ENCODE data around the gene FAM120B.

FAM120B gene

GRCh38 chr6:170276369-170277057 lies 30.0 kb upstream of the FAM120B start:
- peaks cover 21% of the 10 kb centered on the region for H3K27me3 Mint-ChIP-seq

GRCh38 chr6:170277893-170278742 lies 28.4 kb upstream of the FAM120B start:
- Mint-ChIP-seq H3K4me1 (peaks cover 27% of the 10 kb centered on the region), H3K9me3 (no peaks in the 10 kb centered on the region), H3K36me3 (ENCODE audit: insufficient read depth) (peaks cover 9% of the 10 kb centered on the region), H3K4me3 (no peak overlapping the region), H3K27me3 (peaks cover 15% of the 10 kb centered on the region), H3K27ac (ENCODE audit: low read depth) (no peak overlapping the region)
- no peak for DNase-seq (ENCODE audit: low spot score in 2 of 2)
- ATAC-seq (replicated peaks; ENCODE audit: extremely low read depth, poor library complexity, severe bottlenecking) = no peak

More at GRCh38 chr6:170276369-170277057, 30.0 kb upstream of the FAM120B start:
- H3K9me3 Mint-ChIP-seq = no peaks in the 10 kb centered on the region
- peaks cover 15% of the 10 kb centered on the region for H3K36me3 Mint-ChIP-seq (ENCODE audit: insufficient read depth)
- peaks cover 36% of the 10 kb centered on the region for H3K4me1 Mint-ChIP-seq
- DNase-seq (ENCODE audit: low spot score in 2 of 2) = no peak
- no peak for ATAC-seq (replicated peaks; ENCODE audit: extremely low read depth, poor library complexity, severe bottlenecking)
- no peak overlapping the region for H3K4me3 Mint-ChIP-seq
- H3K27ac Mint-ChIP-seq (ENCODE audit: low read depth) = peak overlapping the region; percentile 59

GRCh38 chr6:170278743-170279094 lies 27.8 kb upstream of the FAM120B start:
- Mint-ChIP-seq H3K4me3 (no peak overlapping the region), H3K27me3 (peaks cover 11% of the 10 kb centered on the region), H3K27ac (ENCODE audit: low read depth) (no peak overlapping the region), H3K4me1 (peaks cover 23% of the 10 kb centered on the region), H3K36me3 (ENCODE audit: insufficient read depth) (peaks cover 9% of the 10 kb centered on the region), H3K9me3 (no peaks in the 10 kb centered on the region)
- DNase-seq (ENCODE audit: low spot score in 2 of 2) (no peak), ATAC-seq (replicated peaks; ENCODE audit: extremely low read depth, poor library complexity, severe bottlenecking) (no peak)

- peak overlapping the region; percentile 77 for H3K27ac Mint-ChIP-seq (ENCODE audit: low read depth)
- DNase-seq (ENCODE audit: low spot score in 2 of 2) (no peak), ATAC-seq (replicated peaks; ENCODE audit: extremely low read depth, poor library complexity, severe bottlenecking) (no peak)
- H3K36me3 Mint-ChIP-seq (ENCODE audit: insufficient read depth) = peaks cover 9% of the 10 kb centered on the region
- peak overlapping the region; percentile 72 for H3K4me3 Mint-ChIP-seq
- no peaks in the 10 kb centered on the region for H3K9me3 Mint-ChIP-seq
- peaks cover 6% of the 10 kb centered on the region for H3K27me3 Mint-ChIP-seq
- H3K4me1 Mint-ChIP-seq = peaks cover 21% of the 10 kb centered on the region
Observed at GRCh38 chr6:170279426-170279825, 27.1 kb upstream of the FAM120B start.

- Mint-ChIP-seq H3K27me3 (peaks cover 10% of the 10 kb centered on the region), H3K9me3 (no peaks in the 10 kb centered on the region), H3K36me3 (ENCODE audit: insufficient read depth) (peaks cover 9% of the 10 kb centered on the region), H3K27ac (ENCODE audit: low read depth) (peak overlapping the region; percentile 77), H3K4me1 (peaks cover 21% of the 10 kb centered on the region), H3K4me3 (peak overlapping the region; percentile 72)
- DNase-seq (ENCODE audit: low spot score in 2 of 2) (peak in 1 of 2 donors; percentile 58), ATAC-seq (replicated peaks; ENCODE audit: extremely low read depth, poor library complexity, severe bottlenecking) (peak; percentile 87)
Observed at GRCh38 chr6:170279977-170280688, 26.4 kb upstream of the FAM120B start.

GRCh38 chr6:170280689-170281045 lies 25.9 kb upstream of the FAM120B start:
- Mint-ChIP-seq H3K4me3 (peak overlapping the region; percentile 72), H3K36me3 (ENCODE audit: insufficient read depth) (peaks cover 9% of the 10 kb centered on the region), H3K27ac (ENCODE audit: low read depth) (peak overlapping the region; percentile 77), H3K27me3 (peaks cover 15% of the 10 kb centered on the region), H3K9me3 (no peaks in the 10 kb centered on the region), H3K4me1 (peaks cover 21% of the 10 kb centered on the region)
- ATAC-seq (replicated peaks; ENCODE audit: extremely low read depth, poor library complexity, severe bottlenecking) (peak; percentile 79), DNase-seq (ENCODE audit: low spot score in 2 of 2) (no peak)

GRCh38 chr6:170281331-170282292 lies 24.9 kb upstream of the FAM120B start:
- no peak overlapping the region for H3K27ac Mint-ChIP-seq (ENCODE audit: low read depth)
- DNase-seq (ENCODE audit: low spot score in 2 of 2) = no peak
- peaks cover 25% of the 10 kb centered on the region for H3K27me3 Mint-ChIP-seq
- H3K4me3 Mint-ChIP-seq = peak overlapping the region; percentile 72
- H3K9me3 Mint-ChIP-seq = no peaks in the 10 kb centered on the region
- peaks cover 9% of the 10 kb centered on the region for H3K36me3 Mint-ChIP-seq (ENCODE audit: insufficient read depth)
- peaks cover 21% of the 10 kb centered on the region for H3K4me1 Mint-ChIP-seq
- ATAC-seq (replicated peaks; ENCODE audit: extremely low read depth, poor library complexity, severe bottlenecking) = no peak

- DNase-seq (ENCODE audit: low spot score in 2 of 2) (no peak), ATAC-seq (replicated peaks; ENCODE audit: extremely low read depth, poor library complexity, severe bottlenecking) (no peak)
- H3K4me3 Mint-ChIP-seq = no peak overlapping the region
- peaks cover 9% of the 10 kb centered on the region for H3K36me3 Mint-ChIP-seq (ENCODE audit: insufficient read depth)
- H3K27me3 Mint-ChIP-seq = peaks cover 31% of the 10 kb centered on the region
- no peaks in the 10 kb centered on the region for H3K9me3 Mint-ChIP-seq
- H3K27ac Mint-ChIP-seq (ENCODE audit: low read depth) = no peak overlapping the region
- peaks cover 21% of the 10 kb centered on the region for H3K4me1 Mint-ChIP-seq
Observed at GRCh38 chr6:170282512-170283158, 23.9 kb upstream of the FAM120B start.

- Mint-ChIP-seq H3K27me3 (peaks cover 39% of the 10 kb centered on the region), H3K4me3 (no peak overlapping the region), H3K9me3 (no peaks in the 10 kb centered on the region)
Observed at GRCh38 chr6:170283212-170284081, 23.1 kb upstream of the FAM120B start.

GRCh38 chr6:170284126-170284773 lies 22.3 kb upstream of the FAM120B start:
- no peak for DNase-seq (ENCODE audit: low spot score in 2 of 2)
- Mint-ChIP-seq H3K4me3 (no peak overlapping the region), H3K27ac (ENCODE audit: low read depth) (no peak overlapping the region), H3K36me3 (ENCODE audit: insufficient read depth) (peaks cover 13% of the 10 kb centered on the region), H3K27me3 (peaks cover 47% of the 10 kb centered on the region), H3K9me3 (no peaks in the 10 kb centered on the region), H3K4me1 (peaks cover 19% of the 10 kb centered on the region)
- ATAC-seq (replicated peaks; ENCODE audit: extremely low read depth, poor library complexity, severe bottlenecking) = no peak

More at GRCh38 chr6:170283212-170284081, 23.1 kb upstream of the FAM120B start:
- H3K4me1 Mint-ChIP-seq = peaks cover 20% of the 10 kb centered on the region
- no peak overlapping the region for H3K27ac Mint-ChIP-seq (ENCODE audit: low read depth)
- ATAC-seq (replicated peaks; ENCODE audit: extremely low read depth, poor library complexity, severe bottlenecking) (no peak), DNase-seq (ENCODE audit: low spot score in 2 of 2) (no peak)
- peaks cover 9% of the 10 kb centered on the region for H3K36me3 Mint-ChIP-seq (ENCODE audit: insufficient read depth)
